ENCODE results near the gene PDXK. TPM values are rescaled to one million over a fixed set of nuclear protein-coding genes. Genes with fewer than 3 reads are reported as not detected.
"Not testable (repeated sequence)": the region's sequence is repeated elsewhere in the genome, so short reads cannot be mapped to it uniquely, and the experiment has no call there.

The PDXK gene
- polyA plus RNA-seq, 1 donor from 2014 or later, result 22.8 TPM

- TF ChIP-seq POLR2AphosphoS5 (IDR thresholded peaks at IDR 0.05), result no peak
- TF ChIP-seq TAF1 (IDR thresholded peaks at IDR 0.05; ENCODE audit: low read depth), result no peak
- TF ChIP-seq EP300 (conservative IDR thresholded peaks at IDR 0.05; ENCODE audit: poor library complexity, severe bottlenecking), result no peak
- no peak for TF ChIP-seq RAD21 (conservative IDR thresholded peaks at IDR 0.05)
- no peak for TF ChIP-seq EZH2 (IDR thresholded peaks at IDR 0.05; ENCODE audit: borderline replicate concordance, insufficient read depth, low read length, poor library complexity, severe bottlenecking)
- no peak for TF ChIP-seq MXI1 (conservative IDR thresholded peaks at IDR 0.05; ENCODE audit: poor library complexity, severe bottlenecking)
- no peak for TF ChIP-seq REST (IDR thresholded peaks at IDR 0.05; ENCODE audit: borderline replicate concordance)
- TF ChIP-seq SMC3 (conservative IDR thresholded peaks at IDR 0.05; ENCODE audit: poor library complexity), result no peak
- TF ChIP-seq CTCF (IDR thresholded peaks at IDR 0.05; ENCODE audit: poor library complexity, severe bottlenecking), result no peak
- Histone ChIP-seq H3K4me2 (ENCODE audit: low read length) (no peak overlapping the region), H4K20me1 (ENCODE audit: insufficient read depth) (no peaks in the 10 kb centered on the region), H3F3A (ENCODE audit: insufficient read depth, low read length, poor library complexity, severe bottlenecking) (no peaks in the 10 kb centered on the region), H3K27me3 (ENCODE audit: insufficient read depth, low read depth, low read length) (no peaks in the 10 kb centered on the region), H3K4me3 (ENCODE audit: low read length) (no peak overlapping the region), H3K9me3 (ENCODE audit: low read length) (no peaks in the 10 kb centered on the region), H3K27ac (ENCODE audit: low read length) (no peak overlapping the region), H3K9me2 (ENCODE audit: insufficient read depth, low read length) (no peaks in the 10 kb centered on the region), H2AFZ (ENCODE audit: low read depth, low read length) (no peak overlapping the region), H3K79me2 (replicated peaks; ENCODE audit: insufficient read depth, low read length) (no peaks in the 10 kb centered on the region), H3K36me3 (ENCODE audit: insufficient read depth, low read length) (no peaks in the 10 kb centered on the region), H3K9ac (ENCODE audit: low read length) (no peak overlapping the region)
Measured at GRCh38 chr21:43697758-43698643, 20.9 kb upstream of the PDXK start.

- H3K9ac ChIP-seq (ENCODE audit: low read length); H3K36me3 ChIP-seq (ENCODE audit: insufficient read depth, low read length); H3K9me2 ChIP-seq (ENCODE audit: insufficient read depth, low read length); H2AFZ ChIP-seq (ENCODE audit: low read depth, low read length); H3K27me3 ChIP-seq (ENCODE audit: insufficient read depth, low read depth, low read length); H3K9me3 ChIP-seq (ENCODE audit: low read length); H3K79me2 ChIP-seq (replicated peaks; ENCODE audit: insufficient read depth, low read length); H3F3A ChIP-seq (ENCODE audit: insufficient read depth, low read length, poor library complexity, severe bottlenecking); H4K20me1 ChIP-seq (ENCODE audit: insufficient read depth); H3K27ac ChIP-seq (ENCODE audit: low read length); H3K4me2 ChIP-seq (ENCODE audit: low read length); H3K4me3 ChIP-seq (ENCODE audit: low read length): not testable (repeated sequence)
Measured at GRCh38 chr21:43699492-43699777, 19.5 kb upstream of the PDXK start.
